PFSK-1 (cell line): ENCODE measurements around the gene TSPAN33.

Experiments used
- FOXP2 ChIP-seq: optimal IDR thresholded peaks from 2 replicates; pipeline ENCODE3; 2011; ENCODE audit warnings: borderline replicate concordance, control low read depth, inconsistent platforms; ENCODE audit not compliant: insufficient read depth; ENCODE audit errors: extremely low read length, extremely low read depth
- POLR2AphosphoS5 ChIP-seq: IDR thresholded peaks from 2 replicates; pipeline ENCODE4 v1.6.1; 2012; ENCODE audit warnings: low read depth, mild to moderate bottlenecking, control low read depth, low read length, moderate library complexity
- REST ChIP-seq, 2 experiments: IDR thresholded peaks; 2 replicates each; pipeline versions ENCODE4 v1.6.1 to v1.8.0; 2011 to 2012; ENCODE audit warnings: low read depth in 2 of 2, low read length in 2 of 2, control low read depth in 1 of 2, inconsistent platforms in 1 of 2, mild to moderate bottlenecking in 1 of 2, moderate library complexity in 1 of 2; ENCODE audit not compliant: insufficient read depth in 1 of 2
- SIN3A ChIP-seq: IDR thresholded peaks from 2 replicates; pipeline ENCODE4 v1.6.1; 2012; ENCODE audit warnings: mild to moderate bottlenecking, low read length, moderate library complexity, borderline replicate concordance; ENCODE audit not compliant: insufficient read depth
- TAF1 ChIP-seq: IDR thresholded peaks from 2 replicates; pipeline ENCODE4 v1.6.1; 2012; ENCODE audit warnings: low read length, control low read depth, borderline replicate concordance; ENCODE audit not compliant: insufficient read depth

The TSPAN33 gene

GRCh38 chr7:129157651-129158050 lies 13.1 kb downstream of the TSPAN33 start:
- TF ChIP-seq TAF1 = no peak
- TF ChIP-seq SIN3A = no peak
- no peak for TF ChIP-seq FOXP2
- TF ChIP-seq POLR2AphosphoS5 = no peak
- TF ChIP-seq REST (IDR thresholded peaks at IDR 0.05; ENCODE audit: insufficient read depth in 1 of 2, low read depth in 2 of 2, low read length in 2 of 2) = no peak

GRCh38 chr7:129159539-129159938 lies 15.0 kb downstream of the TSPAN33 start:
- no peak for TF ChIP-seq FOXP2
- no peak for TF ChIP-seq SIN3A
- TF ChIP-seq TAF1 = no peak
- no peak for TF ChIP-seq POLR2AphosphoS5
- no peak for TF ChIP-seq REST (IDR thresholded peaks at IDR 0.05; ENCODE audit: insufficient read depth in 1 of 2, low read depth in 2 of 2, low read length in 2 of 2)

- TF ChIP-seq FOXP2 (no peak), TAF1 (no peak), REST (IDR thresholded peaks at IDR 0.05; ENCODE audit: insufficient read depth in 1 of 2, low read depth in 2 of 2, low read length in 2 of 2) (no peak), POLR2AphosphoS5 (no peak), SIN3A (no peak)
Measured at GRCh38 chr7:129160161-129160905, 15.8 kb downstream of the TSPAN33 start.

- TF ChIP-seq TAF1 (no peak), REST (IDR thresholded peaks at IDR 0.05; ENCODE audit: insufficient read depth in 1 of 2, low read depth in 2 of 2, low read length in 2 of 2) (no peak), SIN3A (no peak), POLR2AphosphoS5 (no peak), FOXP2 (no peak)
Measured at GRCh38 chr7:129161524-129162225, 17.2 kb downstream of the TSPAN33 start.

GRCh38 chr7:129162732-129163131 lies 18.2 kb downstream of the TSPAN33 start:
- no peak for TF ChIP-seq SIN3A
- no peak for TF ChIP-seq POLR2AphosphoS5
- no peak for TF ChIP-seq REST (IDR thresholded peaks at IDR 0.05; ENCODE audit: insufficient read depth in 1 of 2, low read depth in 2 of 2, low read length in 2 of 2)
- TF ChIP-seq TAF1 = no peak
- no peak for TF ChIP-seq FOXP2
